Activated T-helper 2 cell treated with anti-CD3 and anti-CD28 coated beads, Interferon-gamma antibody, Interleukin-2, Interleukin-4, amounts not matched to agents 10 μg/mL and 5 μg/mL and 100 μg/mL, durations not matched to agents 14 hours and 24 hours and 36 hours (primary cell): ENCODE measurements around the gene RGS19. TPM values are rescaled to one million over a fixed set of nuclear protein-coding genes. Genes with fewer than 3 reads are reported as not detected.
"Not testable (repeated sequence)": the region's sequence is repeated elsewhere in the genome, so short reads cannot be mapped to it uniquely, and the experiment has no call there.

Experiments used
- DNase-seq: peaks from one replicate; pipeline ENCODE4 v3.0.0; 2021; ENCODE audit warnings: low spot score
- H3K27ac Mint-ChIP-seq: one replicate; pipeline ENCODE4 v1.8.0; 2021; ENCODE audit warnings: mixed read lengths
- H3K27me3 Mint-ChIP-seq: one replicate; pipeline ENCODE4 v1.8.0; 2021; ENCODE audit warnings: low read depth, mixed read lengths
- H3K36me3 Mint-ChIP-seq: one replicate; pipeline ENCODE4 v1.8.0; 2021; ENCODE audit warnings: low read depth, mixed read lengths
- H3K4me1 Mint-ChIP-seq: one replicate; pipeline ENCODE4 v1.8.0; 2021; ENCODE audit warnings: low read depth, mixed read lengths
- H3K4me3 Mint-ChIP-seq: one replicate; pipeline ENCODE4 v1.8.0; 2021; ENCODE audit warnings: low read depth, mild to moderate bottlenecking, moderate library complexity, mixed read lengths
- H3K9me3 Mint-ChIP-seq: one replicate; pipeline ENCODE4 v1.8.0; 2021; ENCODE audit warnings: mixed read lengths
- intact Hi-C: fragments of 100-400 bp; cut with micrococcal nuclease; formaldehyde crosslinking; loops from one replicate; pipeline ENCODE4 v1.15.1; 2023
- total RNA-seq: library from RNA; stranded (reverse); gene quantifications from 2 replicates; pipeline ENCODE4 v1.2.3, GENCODE V29; 2022

RGS19 gene
- total RNA-seq: 42.0 and 43.3 TPM in 2 replicates

- Mint-ChIP-seq H3K4me3 (peak within 1 kb of the TSS; percentile 95), H3K9me3 (no peaks in the 10 kb centered on the region), H3K36me3 (peaks cover 14% of the 10 kb centered on the region), H3K27ac (peak within 1 kb of the TSS; percentile 80), H3K27me3 (peaks cover 21% of the 10 kb centered on the region), H3K4me1 (peaks cover 24% of the 10 kb centered on the region)
- intact Hi-C loops: loop anchor here (2.0 to 5.0 kb wide), 2 partner anchors 17 to 97 kb away; partner anchors contain the start of genes PRPF6 and TCEA2
- DNase-seq: peak; percentile 71
Observed at GRCh38 chr20:64079273-64080012, at the start of gene RGS19. TSS of gene RGS19 (minus strand) at chr20:64079518. CDS start at chr20:64076886, 2,632 bp downstream.

- H3K9me3 Mint-ChIP-seq, H3K4me1 Mint-ChIP-seq, intact Hi-C loops, H3K27ac Mint-ChIP-seq, DNase-seq, H3K4me3 Mint-ChIP-seq, H3K36me3 Mint-ChIP-seq: not testable (repeated sequence)
- peaks cover 11% of the 10 kb centered on the region for H3K27me3 Mint-ChIP-seq
Observed at GRCh38 chr20:64123517-64123916, 44.2 kb upstream of the RGS19 start.

- H3K27ac Mint-ChIP-seq, H3K9me3 Mint-ChIP-seq, H3K4me1 Mint-ChIP-seq, H3K36me3 Mint-ChIP-seq, intact Hi-C loops, H3K27me3 Mint-ChIP-seq, DNase-seq, H3K4me3 Mint-ChIP-seq: not testable (repeated sequence)
Observed at GRCh38 chr20:64122927-64123326, 43.6 kb upstream of the RGS19 start.

- H3K4me3 Mint-ChIP-seq: no peak overlapping the region
- no peak for DNase-seq
- H3K27me3 Mint-ChIP-seq: peaks cover 10% of the 10 kb centered on the region
- no peaks in the 10 kb centered on the region for H3K9me3 Mint-ChIP-seq
- peaks cover 9% of the 10 kb centered on the region for H3K4me1 Mint-ChIP-seq
- H3K36me3 Mint-ChIP-seq: no peaks in the 10 kb centered on the region
- intact Hi-C loops: loop anchor here (2.0 kb wide), 2 partner anchors 39 to 141 kb away; partner anchors contain the start of gene PRPF6
- H3K27ac Mint-ChIP-seq: no peak overlapping the region
Observed at GRCh38 chr20:64121586-64121985, 42.3 kb upstream of the RGS19 start.

GRCh38 chr20:64119681-64120341 lies 40.5 kb upstream of the RGS19 start:
- H3K9me3 Mint-ChIP-seq: no peaks in the 10 kb centered on the region
- peaks cover 10% of the 10 kb centered on the region for H3K27me3 Mint-ChIP-seq
- no peaks in the 10 kb centered on the region for H3K36me3 Mint-ChIP-seq
- H3K4me3 Mint-ChIP-seq: peak overlapping the region; percentile 60
- DNase-seq: peak; percentile 25
- intact Hi-C loops: loop anchor here (2.0 kb wide), 2 partner anchors 37 to 139 kb away; partner anchors contain the start of gene PRPF6
- peaks cover 9% of the 10 kb centered on the region for H3K4me1 Mint-ChIP-seq
- H3K27ac Mint-ChIP-seq: no peak overlapping the region

- Mint-ChIP-seq H3K27ac (no peak overlapping the region), H3K4me3 (no peak overlapping the region), H3K27me3 (peaks cover 6% of the 10 kb centered on the region), H3K4me1 (peaks cover 9% of the 10 kb centered on the region), H3K9me3 (no peaks in the 10 kb centered on the region), H3K36me3 (no peaks in the 10 kb centered on the region)
- intact Hi-C loops: no loop called here
- peak; percentile 6 for DNase-seq
Observed at GRCh38 chr20:64119301-64119680, 40.0 kb upstream of the RGS19 start.

- DNase-seq, H3K27me3 Mint-ChIP-seq, H3K4me3 Mint-ChIP-seq, H3K9me3 Mint-ChIP-seq, H3K4me1 Mint-ChIP-seq, H3K36me3 Mint-ChIP-seq, intact Hi-C loops, H3K27ac Mint-ChIP-seq: not testable (repeated sequence)
Observed at GRCh38 chr20:64117432-64117777, 38.1 kb upstream of the RGS19 start.

- Mint-ChIP-seq H3K27me3 (peaks cover 4% of the 10 kb centered on the region), H3K27ac (no peak overlapping the region), H3K4me3 (no peak overlapping the region), H3K4me1 (peaks cover 9% of the 10 kb centered on the region), H3K36me3 (no peaks in the 10 kb centered on the region), H3K9me3 (no peaks in the 10 kb centered on the region)
- peak; percentile 6 for DNase-seq
- intact Hi-C loops: no loop called here
Observed at GRCh38 chr20:64116541-64117431, 37.5 kb upstream of the RGS19 start.

- H3K4me1 Mint-ChIP-seq: peaks cover 9% of the 10 kb centered on the region
- intact Hi-C loops: no loop called here
- no peaks in the 10 kb centered on the region for H3K9me3 Mint-ChIP-seq
- H3K36me3 Mint-ChIP-seq: no peaks in the 10 kb centered on the region
- no peak overlapping the region for H3K27ac Mint-ChIP-seq
- H3K27me3 Mint-ChIP-seq: peaks cover 2% of the 10 kb centered on the region
- H3K4me3 Mint-ChIP-seq: no peak overlapping the region
- peak; percentile 8 for DNase-seq
Observed at GRCh38 chr20:64116016-64116415, 36.7 kb upstream of the RGS19 start.

- Mint-ChIP-seq H3K9me3 (no peaks in the 10 kb centered on the region), H3K4me3 (no peak overlapping the region), H3K36me3 (no peaks in the 10 kb centered on the region), H3K4me1 (peaks cover 7% of the 10 kb centered on the region), H3K27ac (no peak overlapping the region), H3K27me3 (no peaks in the 10 kb centered on the region)
- peak; percentile 7 for DNase-seq
- intact Hi-C loops: no loop called here
Observed at GRCh38 chr20:64115171-64115911, 36.0 kb upstream of the RGS19 start.

GRCh38 chr20:64114356-64114971 lies 35.1 kb upstream of the RGS19 start:
- peak; percentile 5 for DNase-seq

More at GRCh38 chr20:64114356-64114971, 35.1 kb upstream of the RGS19 start:
- Mint-ChIP-seq H3K36me3 (no peaks in the 10 kb centered on the region), H3K27ac (no peak overlapping the region), H3K9me3 (no peaks in the 10 kb centered on the region), H3K27me3 (no peaks in the 10 kb centered on the region), H3K4me3 (no peak overlapping the region), H3K4me1 (no peaks in the 10 kb centered on the region)
- intact Hi-C loops: no loop called here
